ENCODE data around the gene SLC26A1.

Gene SLC26A1

GRCh38 chr4:997375-998071 is 4.3 kb upstream of the SLC26A1 start:
- DNase-seq: peak; percentile 27

GRCh38 chr4:996997-997374 is 3.8 kb upstream of the SLC26A1 start:
- DNase-seq: no peak

- DNase-seq: no peak
Observed at GRCh38 chr4:996030-996996, 3.1 kb upstream of the SLC26A1 start.

GRCh38 chr4:995311-996026 is 2.3 kb upstream of the SLC26A1 start:
- no peak for DNase-seq

GRCh38 chr4:992297-993110 is 700 bp downstream of the SLC26A1 start:
- no peak for DNase-seq

- DNase-seq: no peak
Observed at GRCh38 chr4:991451-992296, 1.5 kb downstream of the SLC26A1 start.

- DNase-seq: no peak
Observed at GRCh38 chr4:990746-991367, 2.3 kb downstream of the SLC26A1 start.

GRCh38 chr4:989722-990471 is 3.3 kb downstream of the SLC26A1 start:
- no peak for DNase-seq

- DNase-seq: no peak
Observed at GRCh38 chr4:988726-989721, 4.2 kb downstream of the SLC26A1 start.

- DNase-seq: no peak
Observed at GRCh38 chr4:987624-988513, 5.3 kb downstream of the SLC26A1 start.

GRCh38 chr4:986879-987623 is 6.2 kb downstream of the SLC26A1 start, which contains the start of gene IDUA:
Gene IDUA, plus strand, starts transcription at chr4:987044. Its CDS starts 41 bp downstream, at chr4:987085.
- peak; percentile 10 for DNase-seq

- no peak for DNase-seq
Observed at GRCh38 chr4:986428-986878, 6.8 kb downstream of the SLC26A1 start.

- DNase-seq: peak; percentile 47
Observed at GRCh38 chr4:985123-985830, 7.9 kb downstream of the SLC26A1 start.

GRCh38 chr4:984336-985054 is 8.7 kb downstream of the SLC26A1 start:
- DNase-seq: no peak

GRCh38 chr4:982814-983213 is 10.4 kb downstream of the SLC26A1 start:
- DNase-seq: no peak

- DNase-seq: no peak
Observed at GRCh38 chr4:982291-982690, 10.9 kb downstream of the SLC26A1 start.

Data from NCI-H69 (cell line).